HL-60/S4 treated with retinoic acid at 250 ng/mL for 4 days and 3 days (cell line): ENCODE measurements around the gene NCKAP5.

Source experiments
- in situ Hi-C: fragments of 300-500 bp; cut with MboI; formaldehyde crosslinking; loops from 2 replicates; pipeline ENCODE4 v1.7.0; 2022; ENCODE audit warnings: low sequenced_read_pairs

NCKAP5 gene

DNA sequence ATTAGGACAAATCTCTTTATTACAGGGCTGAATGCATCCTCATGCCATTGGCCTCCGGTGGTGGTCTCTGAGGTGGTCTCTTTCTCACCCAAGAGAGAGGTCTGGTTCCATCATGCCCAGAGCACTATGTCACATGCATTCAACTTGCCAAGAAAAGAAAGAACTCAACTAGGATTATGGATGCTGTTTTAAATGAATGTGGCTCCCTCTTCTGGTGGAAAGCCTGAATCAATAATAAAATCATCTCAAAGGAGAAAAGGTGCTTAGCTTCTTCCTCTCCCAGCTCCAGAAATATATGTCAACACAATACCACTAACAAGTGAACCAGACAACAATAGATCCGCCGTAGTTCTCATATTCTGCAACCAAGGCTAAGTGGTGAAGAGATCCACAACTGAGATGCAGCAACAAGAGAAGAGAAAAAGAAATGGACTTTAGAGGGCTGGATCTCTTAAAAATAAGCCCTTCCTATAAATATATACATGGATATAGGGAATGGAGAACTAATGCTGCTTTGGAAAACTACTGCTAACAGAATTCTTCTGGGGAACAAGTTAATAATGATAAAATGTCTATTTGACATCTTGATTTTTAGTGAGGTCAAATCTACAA is 396.8 kb downstream of the NCKAP5 start:
- in situ Hi-C loops = no loop called here

GRCh38 chr2:133169274-133169912 is 398.9 kb downstream of the NCKAP5 start:
- in situ Hi-C loops = no loop called here

DNA sequence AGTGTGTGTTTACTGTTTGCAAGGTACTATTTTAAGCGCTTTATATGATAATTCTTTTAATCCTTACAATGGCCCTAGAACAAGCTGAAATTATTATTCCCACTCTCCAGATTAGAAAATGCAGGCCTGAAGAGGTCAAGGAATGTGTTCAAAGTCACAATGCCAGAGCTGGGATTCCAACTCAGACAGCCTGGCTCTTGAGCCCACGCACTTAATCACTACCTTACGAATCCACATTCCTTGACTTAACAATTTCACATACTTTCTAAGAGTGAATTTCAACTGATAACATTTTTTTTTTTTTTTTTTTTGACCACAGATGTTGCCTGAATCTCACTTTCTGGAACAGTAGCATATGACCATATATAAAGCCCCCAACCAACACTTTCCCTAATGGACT is 400.3 kb downstream of the NCKAP5 start:
- in situ Hi-C loops = no loop called here

DNA sequence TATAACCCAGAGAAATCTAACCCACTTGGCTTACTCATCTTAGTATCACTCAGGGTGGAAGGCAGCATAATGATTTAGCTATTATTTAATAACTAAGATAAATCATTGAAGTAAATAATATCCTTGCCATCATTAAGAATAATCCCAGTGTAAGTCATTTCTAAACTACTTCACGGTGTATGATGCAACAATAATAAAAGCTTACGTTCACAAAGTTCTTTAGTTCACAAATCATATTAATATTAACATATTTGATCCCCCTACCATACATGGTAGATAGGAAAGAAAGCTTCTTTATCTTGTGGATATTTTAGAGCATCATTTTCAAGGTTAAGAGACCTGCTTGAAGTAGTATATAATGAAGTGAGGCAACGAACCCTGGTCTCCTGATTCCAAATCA is 401.0 kb downstream of the NCKAP5 start:
- in situ Hi-C loops = no loop called here

DNA sequence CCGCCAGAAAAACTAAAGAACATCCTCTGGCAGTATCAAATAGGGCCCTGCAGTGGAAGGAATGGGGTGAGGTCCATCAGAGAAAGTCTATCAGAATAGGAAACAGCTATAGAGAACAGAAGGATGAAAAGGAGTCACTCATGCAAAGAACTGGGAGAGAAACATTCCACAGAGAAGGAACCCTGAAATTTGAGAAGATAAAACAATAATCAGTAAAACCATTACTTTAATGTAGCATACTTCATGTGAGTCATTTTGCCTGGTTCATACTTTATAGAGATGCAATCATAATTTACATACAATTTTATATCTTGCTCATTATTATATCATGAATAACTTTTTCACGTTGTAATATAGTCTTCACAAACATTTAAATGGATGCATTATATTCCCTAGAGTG is 402.2 kb downstream of the NCKAP5 start:
- in situ Hi-C loops = no loop called here

GRCh38 chr2:133163111-133163510 is 405.2 kb downstream of the NCKAP5 start:
- in situ Hi-C loops = no loop called here

GRCh38 chr2:133158442-133158841 is 409.8 kb downstream of the NCKAP5 start:
- in situ Hi-C loops = no loop called here

GRCh38 chr2:133158024-133158423 is 410.2 kb downstream of the NCKAP5 start:
- in situ Hi-C loops = no loop called here

GRCh38 chr2:133157141-133157540 is 411.1 kb downstream of the NCKAP5 start:
- in situ Hi-C loops = no loop called here

- in situ Hi-C loops = no loop called here
These were observed 415.5 kb downstream of the NCKAP5 start for GRCh38 chr2:133152801-133153200.

DNA sequence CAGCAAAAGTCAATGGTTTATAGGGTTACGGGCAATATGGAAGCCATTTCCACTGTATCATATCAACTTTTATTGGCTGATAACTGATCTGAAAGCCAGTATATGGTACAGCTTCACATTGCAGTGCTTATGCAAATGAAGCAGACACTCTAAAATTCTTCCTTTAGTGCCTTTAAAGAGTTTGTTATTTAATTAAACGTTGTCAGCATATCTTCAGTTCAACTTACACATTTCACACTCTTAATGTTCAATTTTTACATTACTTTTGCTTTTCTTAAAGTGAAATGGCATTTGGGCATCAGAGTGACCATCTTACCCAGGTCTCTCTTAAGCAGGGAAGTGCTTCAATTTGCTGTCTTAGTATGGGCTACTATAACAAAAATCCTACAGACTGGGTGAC is 420.1 kb downstream of the NCKAP5 start:
- in situ Hi-C loops = no loop called here

GRCh38 chr2:133146893-133147292 is 421.4 kb downstream of the NCKAP5 start:
- in situ Hi-C loops = no loop called here

DNA sequence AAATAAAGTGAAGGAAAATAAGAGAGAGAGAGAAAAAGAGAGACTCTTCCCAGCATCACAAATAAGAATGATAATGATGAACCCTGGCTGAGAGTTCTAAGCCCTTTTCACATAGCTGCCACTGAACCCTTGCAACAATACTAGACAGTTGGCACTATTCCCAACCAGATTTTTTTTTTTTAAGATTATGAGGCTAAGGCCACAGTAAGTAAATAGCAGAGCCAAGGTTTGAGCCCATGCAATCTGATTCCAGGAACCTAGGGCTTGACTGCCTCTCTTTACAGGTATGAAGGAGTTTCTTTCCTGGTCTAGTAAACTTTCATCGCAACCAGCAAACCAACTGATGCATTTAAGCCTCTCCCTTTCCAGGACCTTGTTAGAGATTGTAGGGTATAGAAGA is 424.6 kb downstream of the NCKAP5 start:
- in situ Hi-C loops = no loop called here

- in situ Hi-C loops = no loop called here
These were observed 426.2 kb downstream of the NCKAP5 start for GRCh38 chr2:133142087-133142486.

DNA sequence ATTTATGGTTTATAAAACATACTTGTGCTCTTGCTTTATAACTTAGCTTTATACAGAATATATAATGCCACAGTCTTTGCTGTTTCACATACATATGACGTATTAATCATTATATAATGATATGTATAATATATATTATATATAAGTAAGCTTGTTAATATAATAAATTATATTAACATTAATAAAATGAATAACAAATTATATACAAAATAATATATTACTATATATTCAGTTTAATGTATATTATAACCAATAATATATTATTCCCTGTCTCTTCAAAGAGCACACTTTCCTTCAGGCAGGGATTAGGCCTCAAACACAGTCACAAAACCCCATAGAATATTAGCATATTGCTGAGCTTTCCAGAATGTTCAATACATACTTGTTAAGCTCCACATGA is 427.6 kb downstream of the NCKAP5 start:
- in situ Hi-C loops = no loop called here

GRCh38 chr2:133139847-133140533 is 428.3 kb downstream of the NCKAP5 start:
- in situ Hi-C loops = no loop called here

GRCh38 chr2:133138693-133139092 is 429.6 kb downstream of the NCKAP5 start:
- in situ Hi-C loops = no loop called here

DNA sequence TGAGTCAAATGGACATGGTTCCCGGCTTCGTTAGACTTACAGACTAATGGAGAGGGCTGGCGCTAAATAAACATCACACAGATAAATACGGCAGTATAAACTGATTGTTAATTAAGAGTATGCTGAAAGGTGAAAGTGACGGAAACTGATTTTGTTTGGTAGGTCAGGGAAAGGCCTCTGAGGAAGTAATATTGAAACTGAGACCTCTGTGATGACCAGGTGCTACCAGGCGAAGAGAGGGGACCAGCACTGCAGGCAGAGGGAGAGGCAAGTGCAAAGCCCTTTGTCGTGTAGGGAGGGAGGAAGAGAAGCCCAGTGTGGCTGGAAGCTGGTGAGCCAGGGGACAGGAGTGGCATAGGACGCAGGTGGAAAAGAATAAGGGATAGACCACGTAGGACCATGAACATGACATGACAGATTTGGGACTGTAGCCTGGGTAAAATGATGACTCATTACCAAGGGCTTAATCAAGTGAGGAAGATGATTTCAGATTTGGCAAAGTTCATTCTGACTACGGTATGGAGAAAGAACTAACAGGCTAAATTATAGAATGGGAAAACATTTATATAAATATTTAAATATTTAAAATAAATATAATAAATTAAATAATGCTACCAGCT is 433.1 kb downstream of the NCKAP5 start:
- in situ Hi-C loops = no loop called here

DNA sequence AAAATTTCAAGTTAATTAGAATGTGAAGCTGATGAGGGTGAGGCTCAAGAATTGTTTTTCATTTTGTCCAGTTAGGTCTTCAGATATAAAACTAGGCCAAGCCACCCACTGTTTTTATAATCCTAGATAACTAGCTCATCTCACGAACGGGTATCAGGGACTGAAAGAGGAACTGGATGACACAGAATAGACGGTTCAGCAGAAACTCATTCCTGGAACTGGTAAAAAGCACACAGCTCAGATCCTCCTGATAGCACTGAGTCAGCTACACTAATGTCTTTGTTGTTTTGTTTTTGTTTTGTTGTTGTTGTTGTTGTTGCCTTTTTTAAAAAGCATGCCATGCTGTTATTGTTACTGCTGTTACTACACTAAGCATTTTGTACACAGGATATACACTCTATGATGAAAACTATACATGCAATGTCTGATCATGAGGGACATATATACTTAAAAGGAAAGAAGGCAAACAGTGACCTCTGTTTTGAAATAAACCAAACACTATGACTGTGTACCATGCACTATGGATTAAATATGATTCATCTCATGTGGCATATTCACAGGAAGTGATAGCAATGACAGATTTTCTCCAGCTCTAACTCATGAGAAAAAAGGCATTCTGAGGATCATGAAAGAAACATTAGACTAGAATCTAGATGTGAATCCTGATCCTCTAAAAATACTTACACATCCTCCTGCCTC is 437.6 kb downstream of the NCKAP5 start:
- in situ Hi-C loops = no loop called here

DNA sequence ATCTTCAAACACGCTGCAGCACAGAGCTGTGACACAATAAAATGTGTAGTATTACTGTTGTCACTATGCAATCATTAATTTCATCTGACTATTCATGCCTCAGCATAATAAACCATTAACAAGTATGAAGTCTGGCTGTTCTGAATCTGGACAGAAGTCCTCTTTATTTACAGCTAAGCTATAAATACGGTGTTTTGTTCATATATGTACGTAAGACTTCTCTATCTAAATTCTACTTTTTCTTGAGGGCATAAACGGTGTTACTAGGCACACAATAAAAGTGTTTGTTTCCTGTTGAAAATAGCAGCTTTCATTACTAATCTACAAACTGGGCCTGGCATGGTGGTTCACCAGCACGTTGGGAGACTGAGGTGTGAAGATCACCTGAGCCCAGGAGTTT is 443.8 kb downstream of the NCKAP5 start:
- in situ Hi-C loops = no loop called here

DNA sequence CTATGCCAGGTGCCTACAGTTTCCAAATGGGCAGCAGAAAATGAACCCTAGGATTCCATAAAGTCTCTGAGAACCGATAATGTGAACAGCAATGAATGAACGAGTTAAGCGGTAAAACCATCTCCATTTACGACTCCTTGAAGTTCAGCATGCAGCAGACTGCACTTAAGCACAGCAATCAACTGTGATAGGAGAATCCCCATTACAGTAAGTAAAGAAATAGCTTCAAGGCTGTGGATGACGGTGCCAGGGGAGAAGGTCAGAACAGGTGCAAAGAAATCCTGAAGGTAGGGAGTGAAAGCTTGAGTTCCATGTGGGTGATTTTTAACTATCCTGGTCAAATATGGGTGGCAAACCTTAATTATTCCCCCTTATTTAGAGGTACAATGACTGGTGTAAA is 444.4 kb downstream of the NCKAP5 start:
- in situ Hi-C loops = no loop called here
